ENCODE results near the gene STKLD1. TPM values are rescaled to one million over a fixed set of nuclear protein-coding genes. Genes with fewer than 3 reads are reported as not detected.

Gene STKLD1
- total RNA-seq, 1 experiment from 2014 or later = 3.1 TPM

- peaks cover 5% of the 10 kb centered on the region; the same call in 1 of the 2 replicates for H3K36me3 ChIP-seq (ENCODE audit: low read depth)
- H3K27ac ChIP-seq = no peak overlapping the region
- H4K20me1 ChIP-seq (ENCODE audit: insufficient read depth) = peaks cover 17% of the 10 kb centered on the region
- no peaks in the 10 kb centered on the region for H3K79me2 ChIP-seq (ENCODE audit: low read depth)
- no peaks in the 10 kb centered on the region for H3K9me2 ChIP-seq (ENCODE audit: insufficient read depth)
- no peak overlapping the region for H3K4me3 ChIP-seq
- H3K9me3 ChIP-seq (ENCODE audit: insufficient read depth, low read depth) = no peaks in the 10 kb centered on the region
- peak; percentile 61 to 80 for DNase-seq
- intact Hi-C loops (cut with micrococcal nuclease; ENCODE audit: unreplicated experiment) = loop anchor here (1.0 to 5.0 kb wide), 4 partner anchors 47 to 379 kb away; partner anchors contain the start of genes SURF1, SURF2 and SURF6
- no peak for TF ChIP-seq EZH2 (IDR thresholded peaks at IDR 0.05; ENCODE audit: low read depth)
- TF ChIP-seq CTCF (conservative IDR thresholded peaks at IDR 0.05) = peak; percentile 81
- BruUV-seq (replicated peaks) = no TSS peak
- CTCF ChIA-PET = interaction anchor here (0.6 to 0.7 kb wide), 2 partner anchors 57 to 128 kb away, joined by 3 to 4 read pairs; no protein-coding TSS in a partner anchor
- no peaks in the 10 kb centered on the region for H3K4me1 ChIP-seq (replicated peaks; ENCODE audit: insufficient read depth)
- H3K4me2 ChIP-seq = no peak overlapping the region
- no peaks in the 10 kb centered on the region for H3K27me3 ChIP-seq (ENCODE audit: insufficient read depth, low read depth)
- H3F3A ChIP-seq (ENCODE audit: insufficient read depth, low read depth) = no peaks in the 10 kb centered on the region; the same call in 1 of the 2 replicates
- POLR2A ChIA-PET (ENCODE audit: unreplicated experiment) = interaction anchor here (0.6 kb wide), 1 partner anchor 1012 kb away, joined by 3 read pairs; no protein-coding TSS in a partner anchor
- no peak overlapping the region for H2AFZ ChIP-seq
These were observed 27.7 kb downstream of the STKLD1 start for GRCh38 chr9:133403766-133404453.

GRCh38 chr9:133404454-133405002 lies 28.4 kb downstream of the STKLD1 start:
- no peak overlapping the region for H3K27ac ChIP-seq
- H3K36me3 ChIP-seq (ENCODE audit: low read depth) = peaks cover 5% of the 10 kb centered on the region; the same call in 1 of the 2 replicates
- H3K27me3 ChIP-seq (ENCODE audit: insufficient read depth, low read depth) = no peaks in the 10 kb centered on the region
- intact Hi-C loops (cut with micrococcal nuclease; ENCODE audit: unreplicated experiment) = loop anchor here (1.0 to 5.0 kb wide), 4 partner anchors 48 to 380 kb away; partner anchors contain the start of genes SURF1, SURF2 and SURF6
- ChIA-PET POLR2A (ENCODE audit: unreplicated experiment) (no interaction called here), CTCF (interaction anchor here (0.7 to 1.0 kb wide), 2 partner anchors 76 to 128 kb away, joined by 4 to 5 read pairs; no protein-coding TSS in a partner anchor)
- H2AFZ ChIP-seq = no peak overlapping the region
- no TSS peak for BruUV-seq (replicated peaks)
- no peak for TF ChIP-seq EZH2 (IDR thresholded peaks at IDR 0.05; ENCODE audit: low read depth)
- no peak for TF ChIP-seq CTCF (conservative IDR thresholded peaks at IDR 0.05)
- H3K79me2 ChIP-seq (ENCODE audit: low read depth) = no peaks in the 10 kb centered on the region
- H3K9me3 ChIP-seq (ENCODE audit: insufficient read depth, low read depth) = no peaks in the 10 kb centered on the region
- no peak overlapping the region for H3K4me2 ChIP-seq
- no peaks in the 10 kb centered on the region; the same call in 1 of the 2 replicates for H3F3A ChIP-seq (ENCODE audit: insufficient read depth, low read depth)
- H3K4me3 ChIP-seq = no peak overlapping the region
- peaks cover 17% of the 10 kb centered on the region for H4K20me1 ChIP-seq (ENCODE audit: insufficient read depth)
- no peak for DNase-seq
- no peaks in the 10 kb centered on the region for H3K4me1 ChIP-seq (replicated peaks; ENCODE audit: insufficient read depth)
- no peaks in the 10 kb centered on the region for H3K9me2 ChIP-seq (ENCODE audit: insufficient read depth)

- ChIA-PET POLR2A (ENCODE audit: unreplicated experiment) (no interaction called here), CTCF (interaction anchor here (1.0 kb wide), 1 partner anchor 75 kb away, joined by 5 read pairs; no protein-coding TSS in a partner anchor)
- H3K36me3 ChIP-seq (ENCODE audit: low read depth) = peaks cover 5% of the 10 kb centered on the region; the same call in 1 of the 2 replicates
- H4K20me1 ChIP-seq (ENCODE audit: insufficient read depth) = peaks cover 17% of the 10 kb centered on the region
- H3K4me2 ChIP-seq = no peak overlapping the region
- H3K79me2 ChIP-seq (ENCODE audit: low read depth) = no peaks in the 10 kb centered on the region
- H2AFZ ChIP-seq = no peak overlapping the region
- H3K9me3 ChIP-seq (ENCODE audit: insufficient read depth, low read depth) = no peaks in the 10 kb centered on the region
- no peaks in the 10 kb centered on the region for H3K27me3 ChIP-seq (ENCODE audit: insufficient read depth, low read depth)
- intact Hi-C loops (cut with micrococcal nuclease; ENCODE audit: unreplicated experiment) = loop anchor here (2.0 kb wide), 2 partner anchors 49 to 381 kb away; partner anchors contain the start of genes SURF1 and SURF2
- H3K4me1 ChIP-seq (replicated peaks; ENCODE audit: insufficient read depth) = no peaks in the 10 kb centered on the region
- TF ChIP-seq EZH2 (IDR thresholded peaks at IDR 0.05; ENCODE audit: low read depth) (no peak), CTCF (conservative IDR thresholded peaks at IDR 0.05) (no peak)
- no peak overlapping the region for H3K27ac ChIP-seq
- H3F3A ChIP-seq (ENCODE audit: insufficient read depth, low read depth) = no peaks in the 10 kb centered on the region; the same call in 1 of the 2 replicates
- H3K9me2 ChIP-seq (ENCODE audit: insufficient read depth) = no peaks in the 10 kb centered on the region
- no peak overlapping the region for H3K4me3 ChIP-seq
- no TSS peak for BruUV-seq (replicated peaks)
- DNase-seq = no peak
These were observed 29.6 kb downstream of the STKLD1 start for GRCh38 chr9:133405508-133406438.

Measured in PC-9 (cell line).